Muscle of back (tissue), 11 donors: ENCODE measurements around the gene CYB561D2. TPM values are rescaled to one million over a fixed set of nuclear protein-coding genes. Genes with fewer than 3 reads are reported as not detected.

Experiments
- DNase-seq, 3 donors: peaks; one replicate each; pipeline versions ENCODE4 v3.0.0 to v3.0.0-alpha.2; 2013
- polyA plus RNA-seq, 10 donors: library from polyadenylated mRNA; unstranded; fragments of 120-200 nt; gene quantifications; one replicate each; pipeline ENCODE4 v1.2.1, GENCODE V29; 2013; ENCODE audit not compliant: insufficient read length in 10 of 10

CYB561D2 gene
- polyA plus RNA-seq, 10 donors = 5.9 to 10.2 (median 7.0) TPM

DNA sequence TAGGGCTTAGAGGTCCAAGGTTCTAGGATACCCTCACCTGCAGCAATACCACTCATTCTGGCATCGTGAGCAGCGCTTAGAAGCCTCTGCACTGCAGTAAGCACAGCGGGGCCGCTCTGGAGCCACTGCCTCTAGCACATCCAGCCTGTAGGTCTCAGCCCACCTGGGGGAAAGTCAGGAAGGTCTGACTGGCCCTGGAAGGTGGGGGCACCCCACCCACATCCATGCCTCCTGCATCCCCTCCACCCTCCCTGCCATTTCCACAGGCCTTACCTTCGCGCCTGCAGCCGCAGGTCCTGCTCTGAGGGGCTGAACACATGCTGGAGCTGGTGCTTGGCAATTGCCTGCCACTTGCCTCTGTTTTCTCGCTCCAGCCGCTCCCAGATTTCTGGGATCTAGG is 9.1 kb upstream of the CYB561D2 start:
- DNase-seq = no peak

DNA sequence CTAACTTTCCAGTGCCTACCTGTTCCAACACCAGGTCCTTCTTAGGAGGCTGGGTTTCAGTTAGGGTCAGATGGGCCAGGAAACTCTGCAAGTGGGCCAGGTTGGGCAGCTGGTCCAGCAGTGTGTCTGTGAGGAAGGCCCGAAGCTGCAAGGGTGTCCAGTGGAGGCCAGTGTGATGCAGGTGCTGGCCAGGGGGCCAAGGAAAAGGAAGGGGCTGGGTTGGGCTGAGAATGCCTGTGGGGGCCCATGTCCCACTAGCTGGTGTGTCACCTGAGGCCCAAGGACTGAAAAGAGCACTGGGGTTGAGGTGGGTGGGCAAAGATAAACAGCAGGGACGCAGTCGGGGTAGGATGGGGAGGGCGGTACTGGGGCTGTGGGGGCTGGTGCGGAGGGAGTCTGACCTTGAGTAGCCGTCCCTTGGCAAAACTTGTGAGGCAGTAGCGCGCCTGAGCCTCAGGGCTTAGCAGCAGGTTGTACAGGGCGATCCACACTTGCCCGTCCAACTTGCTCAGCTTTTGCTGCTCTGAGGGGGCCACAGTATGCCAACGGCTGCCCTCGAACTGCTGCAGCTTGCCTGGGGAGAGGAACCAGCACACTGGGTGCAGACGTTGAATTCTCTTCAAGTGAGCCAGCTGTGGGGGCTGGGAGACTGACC is 8.5 kb upstream of the CYB561D2 start:
- DNase-seq = no peak

DNA sequence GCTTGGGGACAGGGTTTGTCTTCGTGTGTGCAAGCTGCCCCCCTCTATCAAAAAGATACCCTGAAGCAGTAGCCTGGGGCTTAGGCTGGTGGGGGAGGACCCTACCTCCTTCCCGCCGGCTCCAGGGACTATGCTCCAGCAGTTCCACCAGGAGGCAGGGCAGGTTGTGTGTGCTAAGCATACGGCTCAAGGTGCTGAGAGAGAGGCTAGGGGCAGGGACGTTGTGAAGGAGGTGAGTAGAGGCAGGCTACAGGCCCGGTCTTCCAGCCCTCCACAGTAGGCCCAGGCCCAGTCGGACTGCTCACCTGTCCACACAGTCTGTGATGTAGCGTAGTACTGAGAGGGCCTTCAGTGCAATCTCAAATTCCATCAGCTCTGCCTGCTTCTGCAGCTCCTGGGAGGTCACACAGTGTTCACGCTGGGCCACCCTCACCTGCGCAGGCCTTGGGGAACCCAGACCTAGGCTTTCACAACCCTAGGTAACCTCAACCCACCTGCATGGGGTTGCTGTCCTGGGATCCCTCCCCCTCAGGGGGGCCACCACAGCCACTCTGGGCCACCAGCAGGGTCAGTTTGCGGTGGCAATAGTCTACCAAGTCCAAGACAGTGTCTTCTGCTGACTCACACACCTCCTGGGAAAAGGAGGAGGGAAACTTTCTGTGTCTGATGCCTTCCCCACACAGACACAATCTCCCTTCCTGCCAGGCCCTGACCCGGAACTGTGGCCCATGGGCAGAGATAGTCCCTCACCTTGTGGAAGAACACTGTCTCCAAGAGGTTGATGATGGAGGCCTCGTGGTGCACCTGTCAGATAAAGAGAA is 7.6 kb upstream of the CYB561D2 start:
- DNase-seq = no peak

DNA sequence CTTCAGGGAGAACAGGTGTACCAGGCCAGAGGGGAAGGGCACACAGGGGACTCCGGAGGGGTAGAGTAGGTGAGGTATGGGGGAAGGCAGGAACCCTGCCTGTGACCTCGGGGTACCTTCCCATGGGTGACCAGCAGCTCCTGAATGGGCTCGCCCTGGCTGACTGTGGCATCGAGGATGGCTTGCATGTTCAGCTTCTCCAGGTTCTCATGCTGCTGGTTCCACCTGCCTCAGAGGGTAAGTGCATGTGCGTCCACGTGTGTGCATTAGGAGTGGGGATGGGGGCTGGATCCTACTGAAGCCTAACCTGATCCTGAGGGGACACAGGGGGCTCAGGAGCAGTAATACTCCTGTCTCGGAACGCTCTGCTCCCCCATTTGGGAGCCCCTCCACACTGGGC is 5.7 kb upstream of the CYB561D2 start:
- no peak for DNase-seq

DNA sequence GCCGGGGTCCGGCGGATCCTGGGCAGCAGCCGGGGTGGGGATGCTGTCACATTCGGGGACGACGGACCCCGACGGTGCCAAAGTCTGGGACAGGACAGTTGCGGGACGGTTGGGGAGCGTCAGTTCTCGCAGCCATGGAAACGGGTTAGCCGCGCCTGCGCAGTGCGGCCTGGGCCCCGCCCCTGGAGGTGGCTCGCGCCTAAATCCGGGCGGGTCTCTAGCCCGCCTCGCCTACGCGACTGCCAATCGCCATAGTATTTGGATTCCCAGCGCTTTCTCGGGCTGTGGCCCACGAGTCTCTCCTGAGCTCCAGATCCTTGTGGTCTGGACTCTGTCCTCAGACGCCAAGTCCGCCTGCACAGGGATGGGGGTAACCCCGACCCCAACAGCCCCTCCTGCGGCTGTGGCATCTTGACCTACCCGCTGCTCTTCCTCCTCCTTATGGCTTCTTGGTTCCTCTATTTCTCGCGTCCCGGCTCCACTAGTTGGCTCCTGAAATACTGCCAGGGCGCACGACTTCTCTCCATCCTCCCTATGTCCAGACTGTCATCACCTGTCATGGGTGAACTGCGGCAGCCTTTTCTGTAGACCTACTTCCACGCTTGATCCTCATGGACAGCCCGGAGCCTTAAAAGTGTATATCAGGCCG is 5.0 kb upstream of the CYB561D2 start, which contains the start of gene ZMYND10:
TSS of gene ZMYND10 (minus strand) at position 147 of the 649 bp plus-strand sequence. CDS start 153 bp downstream, outside the sequence.
- DNase-seq = peak in 2 of 3 donors; percentile 67 to 79

DNA sequence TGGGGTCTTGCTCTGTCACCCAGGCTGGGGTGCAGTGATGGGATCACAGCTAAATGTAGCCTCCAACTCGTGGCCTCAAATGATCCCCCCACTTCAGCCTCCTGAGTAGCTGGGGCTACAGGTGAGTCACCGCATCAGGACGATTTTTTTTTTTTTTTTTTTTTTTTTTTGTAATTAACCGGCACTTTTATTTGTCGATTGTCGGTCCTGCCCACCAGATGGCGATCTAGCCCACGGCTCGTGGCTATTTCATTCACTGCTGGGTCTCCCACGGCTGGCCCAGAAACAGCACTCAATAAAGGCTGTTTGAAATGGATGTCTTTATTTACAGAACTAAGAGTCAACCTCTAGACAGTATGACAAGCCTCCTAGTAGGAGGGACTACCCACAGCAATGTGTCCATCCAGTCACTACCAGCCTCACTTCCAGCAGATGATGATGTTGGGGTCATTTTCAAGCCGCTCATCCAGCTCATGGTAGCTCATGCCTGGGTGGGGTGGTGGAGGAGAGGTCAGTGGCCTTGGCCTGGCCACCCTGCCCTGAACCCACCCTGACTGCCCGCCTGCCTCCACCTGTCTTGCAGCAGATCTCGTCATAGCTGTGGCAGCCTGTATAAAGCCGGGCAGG is 3.4 kb upstream of the CYB561D2 start:
- DNase-seq = peak; percentile 63 to 82 (median 81)

DNA sequence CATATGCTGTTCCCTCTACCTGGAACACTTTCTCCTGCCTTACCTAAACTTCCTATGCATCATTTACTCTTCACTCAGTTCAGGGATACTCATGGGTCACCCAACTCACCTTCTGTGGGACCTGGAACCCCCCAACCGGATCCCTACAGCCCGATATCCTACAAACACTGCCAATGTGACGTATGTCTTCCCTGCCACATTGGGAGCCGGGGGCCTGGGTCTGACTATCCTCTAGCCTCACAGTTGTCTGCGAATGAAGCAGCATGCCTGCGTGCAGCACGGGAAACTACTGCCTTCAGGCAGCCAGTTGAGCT is 492 bp upstream of the CYB561D2 start:
- no peak for DNase-seq

DNA sequence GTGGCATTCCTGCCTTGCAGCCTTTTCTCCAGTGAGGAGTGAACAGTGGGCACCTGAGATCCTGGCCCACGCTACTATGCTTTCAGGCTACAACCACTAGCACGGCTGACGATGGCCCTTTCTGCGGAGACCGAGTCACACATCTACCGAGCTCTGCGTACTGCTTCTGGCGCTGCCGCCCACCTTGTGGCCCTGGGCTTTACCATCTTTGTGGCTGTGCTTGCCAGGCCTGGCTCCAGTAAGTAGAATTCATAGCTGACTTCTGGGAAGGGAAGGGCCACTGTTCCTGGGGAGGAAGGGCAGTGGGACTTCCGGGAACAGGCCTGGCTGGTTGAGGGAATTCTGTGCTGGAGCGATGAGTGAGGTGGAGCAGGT is 648 bp downstream of the CYB561D2 start:
- no peak for DNase-seq

DNA sequence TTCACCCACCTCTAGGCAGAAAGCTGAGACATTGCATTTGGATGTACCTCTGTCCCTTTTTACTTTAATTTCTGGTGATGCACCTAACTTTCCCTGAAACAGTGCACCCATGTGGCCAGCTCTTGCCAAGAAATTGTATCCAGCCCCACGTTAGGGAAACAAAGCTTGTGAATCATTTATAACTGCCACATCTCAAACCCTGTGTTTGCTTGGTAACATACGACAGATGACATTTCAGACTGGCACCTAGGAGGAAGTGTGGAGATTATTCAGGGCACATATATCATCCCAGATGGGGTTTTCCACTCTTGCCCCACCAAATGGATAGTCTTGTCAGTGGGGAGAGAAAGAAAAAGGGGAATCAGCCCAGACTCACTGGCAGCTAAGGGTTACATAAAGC is 2.1 kb downstream of the CYB561D2 start:
- no peak for DNase-seq

DNA sequence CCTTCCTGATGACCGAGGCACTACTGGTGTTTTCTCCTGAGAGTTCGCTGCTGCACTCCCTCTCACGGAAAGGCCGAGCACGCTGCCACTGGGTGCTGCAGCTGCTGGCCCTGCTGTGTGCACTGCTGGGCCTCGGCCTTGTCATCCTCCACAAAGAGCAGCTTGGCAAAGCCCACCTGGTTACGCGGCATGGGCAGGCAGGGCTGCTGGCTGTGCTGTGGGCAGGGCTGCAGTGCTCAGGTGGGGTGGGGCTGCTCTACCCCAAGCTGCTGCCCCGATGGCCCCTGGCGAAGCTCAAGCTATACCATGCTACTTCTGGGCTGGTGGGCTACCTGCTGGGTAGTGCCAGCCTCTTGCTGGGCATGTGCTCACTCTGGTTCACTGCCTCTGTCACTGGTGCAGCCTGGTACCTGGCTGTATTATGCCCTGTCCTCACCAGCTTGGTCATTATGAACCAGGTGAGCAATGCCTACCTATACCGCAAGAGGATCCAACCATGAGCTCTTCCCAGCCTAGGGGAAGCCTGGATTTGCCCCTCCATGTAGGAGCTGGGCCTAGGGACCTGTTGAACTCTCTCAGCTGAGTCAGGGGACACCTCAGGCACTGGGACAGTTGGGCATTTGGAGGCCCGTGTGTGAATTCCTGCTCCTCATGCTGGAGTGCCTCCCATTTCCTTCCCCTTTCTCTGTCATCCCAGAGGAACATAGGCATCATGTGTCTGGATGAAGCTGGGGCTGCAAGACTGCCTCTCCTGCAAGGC is 2.8 kb downstream of the CYB561D2 start:
- no peak for DNase-seq

DNA sequence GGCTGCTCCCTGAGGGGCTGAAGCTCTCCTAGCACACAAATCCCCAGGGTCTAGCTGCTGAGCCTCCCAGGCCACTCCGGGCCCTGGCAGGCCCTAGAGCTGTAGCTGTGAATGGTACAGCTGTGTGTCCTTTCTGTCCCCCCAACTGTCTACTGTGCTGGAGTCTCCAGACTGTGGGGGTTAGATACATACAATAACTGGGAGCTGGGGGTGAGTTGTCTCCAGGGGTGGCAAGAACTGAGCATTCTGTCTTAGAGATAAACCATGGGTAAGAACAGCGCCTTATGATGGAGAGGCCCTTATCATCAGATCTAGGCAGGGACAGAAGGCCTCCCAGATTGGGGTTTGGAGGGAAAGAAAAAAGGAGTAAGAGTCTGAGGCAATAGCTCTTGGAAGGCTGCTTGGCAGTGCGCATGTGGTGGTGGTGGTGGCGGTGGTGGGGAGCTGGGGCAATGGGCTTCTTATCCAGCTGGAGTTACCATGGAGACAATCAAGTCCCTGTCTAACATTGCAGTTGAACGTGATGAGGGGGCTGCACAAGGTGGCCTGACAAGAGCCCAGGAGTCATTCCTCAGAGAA is 3.6 kb downstream of the CYB561D2 start:
- no peak for DNase-seq

DNA sequence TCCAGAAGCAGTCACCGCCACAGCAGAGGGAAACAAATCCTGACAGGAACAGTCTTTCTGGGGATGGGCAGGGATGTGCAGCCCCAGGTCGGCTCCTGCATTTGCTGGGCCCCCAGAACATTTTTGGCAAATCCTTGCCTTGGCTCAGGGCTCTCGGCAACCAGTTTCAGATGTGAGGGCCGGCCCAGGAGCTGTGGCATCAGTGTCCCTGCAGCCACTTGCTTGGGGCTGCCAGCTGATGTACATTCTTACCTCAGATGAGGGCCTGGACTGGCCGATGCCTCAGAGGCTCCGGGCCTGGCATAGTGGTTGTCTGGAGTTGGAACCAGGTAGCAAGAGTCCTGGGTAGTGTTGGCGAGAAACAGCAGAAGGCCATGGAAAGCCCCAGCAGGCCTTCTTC is 4.2 kb downstream of the CYB561D2 start:
- no peak for DNase-seq

DNA sequence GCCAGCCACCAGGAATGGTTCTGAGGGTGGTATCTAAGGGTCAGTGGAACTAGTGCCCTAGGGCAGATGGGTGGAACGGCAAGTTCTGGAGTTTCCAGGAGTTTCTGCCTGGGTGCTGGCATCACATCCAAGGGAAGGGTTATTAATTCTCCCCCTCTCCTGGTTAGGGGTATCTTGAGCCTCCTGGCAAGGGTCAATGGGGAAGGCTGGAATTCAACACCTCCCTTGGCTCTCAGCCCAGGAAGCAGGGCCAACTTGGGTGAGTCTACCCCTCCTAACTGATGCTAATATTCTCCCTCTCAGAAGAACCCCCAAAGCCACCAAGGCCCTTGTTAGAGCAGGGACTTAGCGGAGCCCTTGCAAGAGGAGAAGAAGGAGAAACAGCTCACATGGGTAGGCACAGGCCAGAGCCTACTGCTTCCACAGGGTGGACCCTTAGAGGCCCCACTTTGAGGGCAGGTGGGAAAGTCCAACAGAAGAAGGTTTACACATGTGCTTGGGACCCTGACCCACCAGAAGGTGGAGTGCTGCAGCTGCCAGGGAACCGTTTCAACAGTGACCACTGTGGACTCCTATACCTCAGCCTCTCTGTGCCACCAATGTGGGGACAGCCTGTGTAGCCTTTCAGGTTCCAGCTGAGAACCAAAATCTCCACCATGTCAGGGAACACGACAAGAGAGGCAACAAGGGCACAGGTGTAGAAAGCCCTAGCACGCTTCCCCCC is 5.3 kb downstream of the CYB561D2 start:
- no peak for DNase-seq

DNA sequence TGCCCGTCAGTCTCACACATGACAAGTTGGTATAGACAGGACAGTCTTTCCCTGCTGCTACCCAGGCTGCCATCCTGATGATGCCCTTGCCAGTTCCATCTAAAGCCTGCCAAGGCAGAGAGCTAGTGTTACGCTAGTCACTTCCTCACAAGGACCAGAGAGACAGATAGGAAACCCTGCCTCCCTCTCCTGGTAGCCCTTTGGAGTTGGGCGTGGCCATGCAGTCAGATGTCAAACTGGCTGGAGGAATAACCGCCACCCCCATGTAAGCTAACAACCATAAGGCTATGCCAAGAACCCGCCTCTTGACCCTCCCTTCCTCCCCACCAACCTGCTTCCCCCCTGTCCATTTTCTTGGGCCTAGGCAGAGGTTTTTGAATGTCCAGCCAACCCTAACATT is 5.9 kb downstream of the CYB561D2 start:
- no peak for DNase-seq

DNA sequence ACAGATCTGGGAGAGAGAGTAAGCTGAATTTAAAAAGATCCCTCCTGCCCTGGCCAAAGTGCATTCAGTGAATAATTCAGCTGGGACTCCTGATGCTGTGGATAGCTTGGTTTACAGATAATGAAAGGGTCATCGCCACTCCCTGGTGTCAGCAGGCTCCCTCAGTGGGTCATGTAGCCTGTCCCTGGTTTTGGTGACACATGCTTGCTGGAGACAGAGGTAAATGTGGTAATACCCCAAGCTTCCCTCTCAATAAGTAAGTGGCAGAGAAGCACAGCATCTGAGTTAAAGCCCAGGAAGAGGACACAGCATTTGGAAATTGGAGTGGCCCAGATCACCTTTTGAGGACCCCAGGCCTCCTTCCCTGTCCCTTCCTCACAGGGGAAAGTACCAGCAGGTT is 6.8 kb downstream of the CYB561D2 start:
- DNase-seq = no peak

DNA sequence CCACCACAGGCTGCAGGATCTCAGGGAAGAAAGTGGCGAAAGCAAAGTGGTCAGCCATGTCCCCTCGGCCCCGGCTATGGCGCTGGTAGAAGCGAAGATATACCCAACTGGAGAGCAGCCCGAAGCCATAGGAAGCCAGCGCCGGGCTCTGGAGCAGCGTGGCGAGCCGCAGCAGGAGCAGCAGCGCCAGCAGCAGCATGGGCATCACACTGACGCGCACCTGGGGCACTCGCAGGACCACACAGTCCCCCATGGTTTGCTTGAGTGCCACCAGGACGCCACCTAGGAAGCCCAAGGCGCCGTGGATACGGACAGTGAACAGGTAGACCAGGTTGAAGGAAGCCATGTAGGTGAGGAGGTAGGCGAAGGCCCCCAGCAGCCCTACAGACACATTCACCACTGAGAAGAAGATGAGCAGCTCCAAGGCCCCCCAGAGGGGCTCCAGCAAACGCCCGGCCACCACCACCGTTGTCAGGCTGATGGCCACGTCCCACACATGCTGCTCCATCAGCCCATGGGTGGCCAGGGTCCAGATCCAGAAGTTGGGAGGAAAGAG is 7.8 kb downstream of the CYB561D2 start:
- DNase-seq = no peak

DNA sequence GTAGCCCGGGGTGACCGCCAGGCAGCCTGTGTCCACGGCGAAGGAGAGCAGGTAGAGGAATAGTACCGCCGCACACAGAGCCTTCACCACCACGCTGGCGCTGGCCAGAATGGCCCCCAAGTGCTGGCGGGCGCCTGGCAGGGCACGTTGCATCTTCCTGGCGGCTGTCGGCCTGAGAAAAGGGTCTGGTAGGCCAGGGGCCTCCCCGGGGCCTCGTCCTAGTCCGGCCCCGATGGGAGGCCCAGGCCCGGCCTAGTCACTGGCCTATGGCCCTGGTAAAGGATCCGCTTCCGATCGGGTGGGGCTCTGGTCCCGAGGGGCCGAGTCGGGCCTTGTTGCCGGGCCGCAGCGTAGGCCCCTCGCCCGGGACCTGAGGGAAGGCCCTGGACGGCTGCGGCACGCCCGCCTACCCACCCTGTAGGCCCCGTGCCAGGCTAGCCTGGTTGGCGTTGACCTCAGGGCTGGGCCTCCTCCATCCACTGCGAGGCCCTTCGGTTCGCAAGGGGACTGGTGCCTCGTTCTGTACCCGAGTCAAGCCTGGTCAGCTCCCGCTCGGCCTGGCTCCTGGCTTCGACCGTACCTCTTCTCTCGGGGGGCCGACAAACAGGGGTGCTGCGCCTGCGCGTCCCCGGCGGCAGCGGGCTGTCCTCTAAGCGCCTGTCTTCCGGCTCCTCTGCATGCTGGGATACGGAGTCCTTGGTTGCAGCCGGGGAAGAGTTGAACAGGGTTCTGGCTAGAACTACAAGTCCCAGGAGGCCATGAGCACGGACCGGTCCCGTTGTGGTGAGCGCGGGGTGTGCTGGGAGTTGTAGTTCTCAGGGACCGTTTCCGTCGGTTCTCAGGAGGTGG is 8.5 kb downstream of the CYB561D2 start, which contains the start of gene TMEM115:
TSS of gene TMEM115 (minus strand) at position 611 of the 849 bp plus-strand sequence. CDS start at position 153, 458 bp downstream.
- peak; percentile 98 to 99 (median 99) for DNase-seq

DNA sequence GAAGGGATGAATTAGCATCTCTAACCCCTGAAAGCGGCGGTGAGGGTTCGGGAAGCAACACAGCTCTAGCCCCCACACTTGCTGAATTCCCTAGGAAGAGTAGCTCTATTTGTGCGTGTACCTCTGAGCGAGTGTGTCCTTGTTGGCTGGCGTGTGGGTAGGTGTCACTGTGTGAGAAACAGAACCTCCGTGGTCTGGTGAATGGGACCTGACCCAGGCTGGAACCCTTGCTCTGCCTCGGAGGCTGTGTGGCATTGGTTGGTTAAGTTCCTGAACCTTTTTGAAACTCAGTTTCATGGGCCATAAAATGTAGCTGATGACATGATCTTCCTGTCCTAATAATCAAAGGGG is 9.1 kb downstream of the CYB561D2 start:
- DNase-seq = no peak

DNA sequence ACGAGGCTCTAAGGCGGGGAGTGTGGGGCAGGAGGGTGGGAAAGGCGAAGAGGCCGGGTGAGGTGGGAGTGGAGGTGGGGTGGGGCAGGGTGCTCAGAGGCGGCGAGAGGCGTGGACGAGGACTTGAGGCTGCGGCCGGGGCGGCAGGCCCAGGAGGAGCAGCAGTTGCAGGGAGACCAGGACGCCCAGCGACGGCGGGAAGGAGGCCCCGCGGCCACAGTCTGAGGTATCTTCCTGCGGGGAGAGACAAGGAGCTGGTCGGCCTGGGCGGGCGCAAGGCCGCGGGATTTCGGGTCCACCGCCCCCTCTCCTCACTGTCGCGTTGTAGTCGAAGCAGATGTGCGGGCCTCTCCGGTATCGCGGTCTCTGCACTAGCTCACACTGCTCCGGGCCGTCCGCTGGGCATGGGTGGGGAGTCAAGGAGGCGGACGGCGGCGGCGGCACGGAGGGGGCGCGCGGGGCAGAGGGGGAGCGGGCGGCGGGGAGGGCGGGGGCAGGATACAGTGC is 14.0 kb downstream of the CYB561D2 start:
- peak in 1 of 3 donors; percentile 68 for DNase-seq
